DND-41 (cell line): ENCODE data around the gene PPARA.

ENCODE experiments used
- ATAC-seq: fragments of 200-7000 bp; cut with Tn5 transposase; 3 replicates; pipeline ENCODE4 v1.9.1; 2021; ENCODE audit warnings: low read depth; ENCODE audit not compliant: insufficient read depth
- DNase-seq: peaks from one replicate; pipeline ENCODE4 v3.0.0-alpha.2; 2020
- H2AFZ ChIP-seq: 2 replicates; pipeline ENCODE4 v1.6.0; 2012; ENCODE audit warnings: low read depth, low read length
- H3K27ac ChIP-seq: 2 replicates; pipeline ENCODE4 v1.5.1; 2012; ENCODE audit warnings: low read length, inconsistent platforms
- H3K27me3 ChIP-seq: fragments of 200-600 bp; sonication (generic); 2 replicates; pipeline ENCODE4 v1.6.0; 2012; ENCODE audit warnings: low read length, mild to moderate bottlenecking, inconsistent platforms; ENCODE audit not compliant: insufficient read depth, poor library complexity
- H3K36me3 ChIP-seq: 2 replicates; pipeline ENCODE4 v1.5.1; 2012; ENCODE audit warnings: low read length, inconsistent platforms; ENCODE audit not compliant: insufficient read depth
- H3K4me1 ChIP-seq: 2 replicates; pipeline ENCODE4 v1.5.1; 2012; ENCODE audit warnings: mild to moderate bottlenecking, low read length; ENCODE audit not compliant: insufficient read depth
- H3K4me2 ChIP-seq: 2 replicates; pipeline ENCODE4 v1.6.0; 2012; ENCODE audit warnings: mild to moderate bottlenecking, moderate library complexity, low read length, inconsistent platforms; ENCODE audit not compliant: insufficient read depth
- H3K4me3 ChIP-seq, 2 experiments: fragments of 200-600 bp in 1 of 2; shearing (Covaris generic) in 1 of 2; 2 replicates each; pipeline ENCODE4 v1.5.1; 2012 to 2016; ENCODE audit warnings: inconsistent platforms in 2 of 2, low read length in 2 of 2, mild to moderate bottlenecking in 2 of 2, low read depth in 1 of 2, moderate library complexity in 1 of 2
- H3K79me2 ChIP-seq: 2 replicates; pipeline ENCODE4 v1.6.0; 2012; ENCODE audit warnings: low read length, inconsistent platforms; ENCODE audit not compliant: insufficient read depth
- H3K9ac ChIP-seq: 2 replicates; pipeline ENCODE4 v1.6.0; 2012; ENCODE audit warnings: low read depth, mild to moderate bottlenecking, inconsistent platforms, low read length, moderate library complexity
- H3K9me3 ChIP-seq: 2 replicates; pipeline ENCODE4 v1.5.1; 2012; ENCODE audit warnings: low read length, moderate library complexity, mild to moderate bottlenecking, inconsistent platforms; ENCODE audit not compliant: insufficient read depth, severe bottlenecking
- H4K20me1 ChIP-seq: 2 replicates; pipeline ENCODE4 v1.6.0; 2012; ENCODE audit warnings: low read length; ENCODE audit not compliant: insufficient read depth
- CTCF ChIP-seq: IDR thresholded peaks from 2 replicates; pipeline ENCODE4 v1.5.1; 2012; ENCODE audit warnings: borderline replicate concordance, low read length, moderate library complexity, mild to moderate bottlenecking; ENCODE audit not compliant: poor library complexity, severe bottlenecking; ENCODE audit errors: extremely low read depth
- EZH2 ChIP-seq: IDR thresholded peaks from 3 replicates; pipeline ENCODE4 v1.6.1; 2012; ENCODE audit warnings: borderline replicate concordance, low read depth, mild to moderate bottlenecking, moderate library complexity, low read length, inconsistent platforms; ENCODE audit not compliant: severe bottlenecking

Gene PPARA

GRCh38 chr22:46239261-46240048, 89.1 kb downstream of the PPARA start:
- Histone ChIP-seq H3K4me3 (peak overlapping the region in 1 of 2 experiments; percentile 23; a peak in 1 of 4 replicates), H3K36me3 (peaks cover 63% of the 10 kb centered on the region), H3K9ac (peak overlapping the region; percentile 58), H3K4me1 (peaks cover 61% of the 10 kb centered on the region), H3K79me2 (peaks cover 8% of the 10 kb centered on the region), H3K9me3 (peaks cover 22% of the 10 kb centered on the region), H3K27me3 (no peaks in the 10 kb centered on the region), H4K20me1 (no peaks in the 10 kb centered on the region), H2AFZ (peak overlapping the region; percentile 11; the same call in 1 of the 2 replicates), H3K4me2 (peak overlapping the region; percentile 55), H3K27ac (peak overlapping the region; percentile 98)
- TF ChIP-seq CTCF (no peak), EZH2 (no peak)
- DNase-seq (peak; percentile 96), ATAC-seq (peak; percentile 84)

GRCh38 chr22:46240073-46240472, 89.7 kb downstream of the PPARA start:
- peak overlapping the region in 1 of 2 experiments; percentile 23; a peak in 1 of 4 replicates for H3K4me3 ChIP-seq
- DNase-seq (peak; percentile 83), ATAC-seq (peak; percentile 63)
- H3K36me3 ChIP-seq, result peaks cover 63% of the 10 kb centered on the region
- H3K27me3 ChIP-seq, result no peaks in the 10 kb centered on the region
- H4K20me1 ChIP-seq, result no peaks in the 10 kb centered on the region
- peak overlapping the region; percentile 94 for H3K27ac ChIP-seq
- H2AFZ ChIP-seq, result no peak overlapping the region
- peaks cover 61% of the 10 kb centered on the region for H3K4me1 ChIP-seq
- peak overlapping the region; percentile 58 for H3K9ac ChIP-seq
- peaks cover 22% of the 10 kb centered on the region for H3K9me3 ChIP-seq
- TF ChIP-seq CTCF (no peak), EZH2 (no peak)
- peaks cover 8% of the 10 kb centered on the region for H3K79me2 ChIP-seq
- peak overlapping the region; percentile 55 for H3K4me2 ChIP-seq

- TF ChIP-seq EZH2 (no peak), CTCF (no peak)
- peak overlapping the region; percentile 9; the same call in 1 of the 2 replicates for H2AFZ ChIP-seq
- no peaks in the 10 kb centered on the region for H4K20me1 ChIP-seq
- H3K4me2 ChIP-seq, result peak overlapping the region; percentile 55
- peaks cover 63% of the 10 kb centered on the region for H3K36me3 ChIP-seq
- peak overlapping the region; percentile 94 for H3K27ac ChIP-seq
- H3K9me3 ChIP-seq, result peaks cover 22% of the 10 kb centered on the region
- H3K79me2 ChIP-seq, result peaks cover 8% of the 10 kb centered on the region
- peak overlapping the region; percentile 58 for H3K9ac ChIP-seq
- DNase-seq (no peak), ATAC-seq (no peak)
- no peaks in the 10 kb centered on the region for H3K27me3 ChIP-seq
- H3K4me3 ChIP-seq, result peak overlapping the region in 1 of 2 experiments; percentile 23; a peak in 1 of 4 replicates
- peaks cover 64% of the 10 kb centered on the region for H3K4me1 ChIP-seq
Measured at GRCh38 chr22:46240506-46240905, 90.2 kb downstream of the PPARA start.
